Measurements from ENCODE around the gene UBE2L3. TPM values are rescaled to one million over a fixed set of nuclear protein-coding genes. Genes with fewer than 3 reads are reported as not detected.
"Not testable (repeated sequence)": the region's sequence is repeated elsewhere in the genome, so short reads cannot be mapped to it uniquely, and the experiment has no call there.

Gene UBE2L3
- total RNA-seq, 1 experiment from 2014 or later = 66.6 TPM

GRCh38 chr22:21612858-21613257 lies 45.3 kb downstream of the UBE2L3 start:
- CTCF ChIA-PET = no interaction called here
- H3K36me3 Mint-ChIP-seq (ENCODE audit: insufficient read depth, unreplicated experiment) = peaks cover 78% of the 10 kb centered on the region

GRCh38 chr22:21613553-21614233 lies 46.2 kb downstream of the UBE2L3 start:
- Mint-ChIP-seq H3K27ac (ENCODE audit: unreplicated experiment) (no peak overlapping the region), H3K36me3 (ENCODE audit: insufficient read depth, unreplicated experiment) (peaks cover 82% of the 10 kb centered on the region), H3K4me3 (ENCODE audit: low read depth, unreplicated experiment) (no peak overlapping the region), H3K9me3 (ENCODE audit: low read depth, unreplicated experiment) (no peaks in the 10 kb centered on the region), H3K27me3 (ENCODE audit: unreplicated experiment) (no peaks in the 10 kb centered on the region), H3K4me1 (ENCODE audit: low read depth, unreplicated experiment) (no peaks in the 10 kb centered on the region)
- intact Hi-C loops (cut with micrococcal nuclease; ENCODE audit: unreplicated experiment) = no loop called here
- CTCF ChIA-PET = no interaction called here
- no peak for TF ChIP-seq CTCF (IDR thresholded peaks at IDR 0.05; ENCODE audit: unreplicated experiment)
- DNase-seq = no peak
- no TSS peak for BruUV-seq (replicated peaks)

More at GRCh38 chr22:21612858-21613257, 45.3 kb downstream of the UBE2L3 start:
- BruUV-seq (replicated peaks) = no TSS peak
- Mint-ChIP-seq H3K9me3 (ENCODE audit: low read depth, unreplicated experiment) (no peaks in the 10 kb centered on the region), H3K27ac (ENCODE audit: unreplicated experiment) (no peak overlapping the region), H3K4me1 (ENCODE audit: low read depth, unreplicated experiment) (no peaks in the 10 kb centered on the region), H3K4me3 (ENCODE audit: low read depth, unreplicated experiment) (no peak overlapping the region), H3K27me3 (ENCODE audit: unreplicated experiment) (no peaks in the 10 kb centered on the region)
- no peak for DNase-seq
- intact Hi-C loops (cut with micrococcal nuclease; ENCODE audit: unreplicated experiment) = no loop called here
- TF ChIP-seq CTCF (IDR thresholded peaks at IDR 0.05; ENCODE audit: unreplicated experiment) = no peak

DNA sequence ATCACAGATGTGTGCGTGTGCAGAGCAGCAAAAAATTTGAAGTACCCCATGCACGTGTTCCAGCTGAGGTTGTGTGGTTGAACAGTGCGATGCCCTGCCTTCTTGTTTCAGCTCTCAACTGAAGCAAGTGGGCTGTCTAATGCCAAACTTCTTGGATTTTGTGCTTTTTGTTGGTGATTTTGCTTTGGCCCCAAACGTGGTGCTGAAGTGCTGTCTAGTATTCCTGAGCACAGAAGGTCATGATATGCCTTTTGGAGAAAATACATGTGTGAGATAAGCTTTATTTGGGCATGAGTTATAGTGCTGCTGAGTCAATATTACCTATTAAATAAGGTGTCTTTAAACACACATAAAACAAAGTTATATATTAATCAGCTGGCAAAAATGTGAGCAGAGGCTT lies 48.2 kb downstream of the UBE2L3 start:
- no peaks in the 10 kb centered on the region for H3K4me1 Mint-ChIP-seq (ENCODE audit: low read depth, unreplicated experiment)
- no peaks in the 10 kb centered on the region for H3K9me3 Mint-ChIP-seq (ENCODE audit: low read depth, unreplicated experiment)
- TF ChIP-seq CTCF (IDR thresholded peaks at IDR 0.05; ENCODE audit: unreplicated experiment) = no peak
- H3K27me3 Mint-ChIP-seq (ENCODE audit: unreplicated experiment) = no peaks in the 10 kb centered on the region
- no TSS peak for BruUV-seq (replicated peaks)
- no peak overlapping the region for H3K4me3 Mint-ChIP-seq (ENCODE audit: low read depth, unreplicated experiment)
- peaks cover 90% of the 10 kb centered on the region for H3K36me3 Mint-ChIP-seq (ENCODE audit: insufficient read depth, unreplicated experiment)
- DNase-seq = no peak
- intact Hi-C loops (cut with micrococcal nuclease; ENCODE audit: unreplicated experiment) = no loop called here
- CTCF ChIA-PET = no interaction called here
- H3K27ac Mint-ChIP-seq (ENCODE audit: unreplicated experiment) = no peak overlapping the region

- intact Hi-C loops (cut with micrococcal nuclease; ENCODE audit: unreplicated experiment); H3K4me1 Mint-ChIP-seq (ENCODE audit: low read depth, unreplicated experiment); DNase-seq; BruUV-seq (replicated peaks); H3K4me3 Mint-ChIP-seq (ENCODE audit: low read depth, unreplicated experiment); H3K27me3 Mint-ChIP-seq (ENCODE audit: unreplicated experiment); H3K9me3 Mint-ChIP-seq (ENCODE audit: low read depth, unreplicated experiment); H3K27ac Mint-ChIP-seq (ENCODE audit: unreplicated experiment): not testable (repeated sequence)
- H3K36me3 Mint-ChIP-seq (ENCODE audit: insufficient read depth, unreplicated experiment) = peaks cover 98% of the 10 kb centered on the region
- CTCF ChIA-PET = interaction anchor here (1.6 kb wide), 1 partner anchor 24 kb away, joined by 4 read pairs; no protein-coding TSS in a partner anchor
Observed at GRCh38 chr22:21617337-21617736, 49.8 kb downstream of the UBE2L3 start.

DNA sequence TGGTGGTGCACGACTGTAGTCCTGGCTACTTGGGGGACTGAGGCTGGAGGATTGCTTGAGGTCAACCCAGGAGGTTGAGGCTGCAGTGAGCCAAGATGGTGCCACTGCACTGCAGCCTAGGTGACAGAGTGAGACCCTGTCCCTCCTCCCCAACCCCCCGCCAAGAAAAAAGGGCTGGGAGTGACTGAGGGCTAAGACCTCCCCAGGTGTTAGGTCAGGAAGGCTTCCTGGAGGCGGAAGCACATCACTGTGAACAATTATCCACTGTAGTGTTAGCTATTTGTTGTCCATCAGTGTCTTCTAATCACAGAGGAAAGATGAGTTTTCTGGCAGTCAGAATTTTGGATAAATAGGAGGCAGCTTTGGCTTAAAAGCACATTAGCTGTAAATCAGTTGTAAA lies 53.5 kb downstream of the UBE2L3 start:
- CTCF ChIA-PET = interaction anchor here (1.6 kb wide), 1 partner anchor 41 kb away, joined by 3 read pairs; no protein-coding TSS in a partner anchor
- Mint-ChIP-seq H3K36me3 (ENCODE audit: insufficient read depth, unreplicated experiment) (peaks cover 94% of the 10 kb centered on the region), H3K4me1 (ENCODE audit: low read depth, unreplicated experiment) (peaks cover 13% of the 10 kb centered on the region), H3K9me3 (ENCODE audit: low read depth, unreplicated experiment) (no peaks in the 10 kb centered on the region), H3K4me3 (ENCODE audit: low read depth, unreplicated experiment) (no peak overlapping the region), H3K27ac (ENCODE audit: unreplicated experiment) (no peak overlapping the region), H3K27me3 (ENCODE audit: unreplicated experiment) (no peaks in the 10 kb centered on the region)
- no TSS peak for BruUV-seq (replicated peaks)
- intact Hi-C loops (cut with micrococcal nuclease; ENCODE audit: unreplicated experiment) = no loop called here
- no peak for TF ChIP-seq CTCF (IDR thresholded peaks at IDR 0.05; ENCODE audit: unreplicated experiment)
- no peak for DNase-seq
